DMS 273 (cell line): ENCODE results near the gene CTBS.
A peak's percentile ranks its signal among the peaks of the same experiment; 100 is the strongest.

ENCODE experiments used
- DNase-seq: peaks from one replicate; lab custom pipeline; 2025; ENCODE audit not compliant: unreplicated experiment; lab: John Stamatoyannopoulos, UW

The CTBS gene

DNA sequence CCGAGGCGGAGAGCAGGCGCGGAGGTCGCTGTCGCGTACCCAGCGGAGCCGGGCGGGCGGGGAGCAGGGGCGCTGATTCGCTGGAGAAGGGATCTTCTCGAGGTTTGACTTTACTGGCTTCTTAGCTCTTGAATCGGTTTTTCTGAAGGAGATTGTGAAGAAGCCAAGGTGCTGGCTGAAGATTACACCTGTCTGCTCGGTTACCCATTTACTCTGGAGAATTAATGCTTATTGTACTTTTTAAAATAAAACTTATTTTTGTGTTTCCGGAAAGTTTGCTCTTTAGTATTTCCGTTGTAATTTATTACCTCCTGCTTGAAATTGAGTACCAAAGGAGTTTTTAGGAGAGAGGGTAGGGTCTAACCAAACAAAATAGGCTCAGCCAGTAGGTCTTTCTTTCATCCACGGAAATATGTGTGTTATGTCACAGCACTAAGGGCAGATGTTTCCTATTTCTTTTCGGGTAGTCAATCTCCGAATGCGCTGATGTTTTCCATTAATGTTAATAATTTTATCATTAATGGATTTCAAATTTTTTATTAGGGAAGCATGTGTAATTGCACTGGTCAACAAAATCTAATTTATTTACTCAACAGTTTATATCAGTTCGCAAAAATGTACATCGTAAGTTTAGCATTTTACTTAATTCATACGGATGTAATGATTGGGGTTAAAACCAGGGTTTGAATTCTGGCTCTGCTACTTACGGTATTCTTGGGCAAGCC lies 67.3 kb downstream of the CTBS start:
- DNase-seq = no peak

DNA sequence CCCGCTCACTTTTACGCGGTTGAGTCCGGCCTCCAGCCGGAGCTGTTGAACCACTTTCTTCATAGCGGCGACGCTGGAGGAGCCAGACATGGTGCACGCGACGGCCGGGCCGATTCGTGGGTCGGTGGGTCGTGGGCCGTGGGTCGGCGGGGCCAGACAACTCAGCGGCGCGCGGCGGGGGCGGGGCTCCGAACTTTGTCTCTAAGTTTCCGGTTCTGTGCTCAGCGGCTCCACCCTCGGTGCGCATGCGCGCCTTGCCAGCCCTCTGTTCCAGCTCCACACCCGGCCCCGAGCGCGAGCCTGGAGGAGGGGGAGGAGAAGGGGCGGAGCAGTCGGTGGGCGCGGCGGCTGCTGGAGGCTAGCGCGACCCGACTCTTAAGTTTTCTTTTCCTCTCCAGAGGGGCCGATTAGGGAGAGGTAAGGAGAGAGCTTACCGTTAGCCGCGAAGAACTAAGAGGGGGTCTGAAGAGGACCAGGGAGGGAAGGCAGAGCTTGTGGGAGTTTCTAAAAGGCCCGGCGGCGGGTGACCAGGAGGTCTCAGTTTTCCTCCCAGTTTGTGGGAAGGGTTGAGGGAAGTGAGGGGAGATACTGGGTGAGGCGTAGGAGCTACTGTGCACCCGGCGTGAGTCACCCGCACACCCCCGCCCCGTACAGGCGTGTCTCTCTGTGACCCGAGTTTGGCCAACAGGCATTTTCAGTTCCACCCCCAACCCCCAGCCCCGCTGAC lies 68.1 kb downstream of the CTBS start, which contains the start of the genes GNG5 and SPATA1:
TSS of gene GNG5 (minus strand) at position 580 of the 727 bp plus-strand sequence. CDS start at position 90, 490 bp downstream.
TSS of gene SPATA1 (plus strand) at position 385 of the 727 bp plus-strand sequence. CDS start 9,974 bp downstream, outside the sequence.
- peak; percentile 99 for DNase-seq

DNA sequence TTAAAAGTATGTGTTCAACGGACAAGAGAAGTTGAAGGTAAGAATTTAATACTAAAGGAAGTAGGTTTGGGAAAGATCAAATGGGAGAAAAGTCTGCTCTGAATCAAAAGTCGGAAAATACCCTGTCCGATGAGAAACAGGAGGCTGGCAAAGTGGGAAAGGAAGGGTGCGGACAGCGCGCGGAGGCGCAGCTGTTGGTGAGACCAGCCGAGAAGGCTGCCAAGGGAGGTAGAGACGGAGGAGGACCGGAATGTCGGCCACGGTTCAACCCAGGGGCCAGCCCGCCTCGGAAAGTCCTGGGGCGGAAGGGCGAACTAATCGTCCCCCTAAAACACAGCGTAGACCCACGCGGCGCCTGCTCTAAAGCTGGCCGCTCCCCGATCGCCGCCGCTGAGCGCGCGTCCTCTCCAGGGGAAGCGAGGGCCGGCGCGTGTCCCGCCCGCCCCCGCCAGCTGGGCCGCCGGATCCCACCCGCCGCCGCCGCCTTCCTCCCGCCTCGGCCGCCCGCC lies 68.7 kb downstream of the CTBS start:
- DNase-seq = peak; percentile 92

GRCh38 chr1:84504580-84505492 lies 69.4 kb downstream of the CTBS start:
- DNase-seq = peak; percentile 33

GRCh38 chr1:84502927-84503326 lies 71.3 kb downstream of the CTBS start:
- DNase-seq = peak; percentile 28
